GM23338 (cell line): ENCODE results near the gene SIDT1. TPM values are rescaled to one million over a fixed set of nuclear protein-coding genes. Genes with fewer than 3 reads are reported as not detected.

ENCODE experiments used
- ATAC-seq: fragments of 200-7000 bp; cut with Tn5 transposase; 3 replicates; pipeline ENCODE4 v1.9.1; 2020
- DNase-seq: peaks from one replicate; pipeline ENCODE4 v3.0.0-alpha.2; 2015; ENCODE audit warnings: low spot score
- H2AFZ ChIP-seq: fragments of 200-600 bp; sonication (generic); 2 replicates; pipeline ENCODE4 v1.8.0; 2016; ENCODE audit warnings: antibody characterized with exemption, mild to moderate bottlenecking, moderate library complexity
- H3F3A ChIP-seq: fragments of 200-600 bp; sonication (generic); replicated peaks from 2 replicates; pipeline ENCODE4 v1.8.0; 2017; ENCODE audit warnings: antibody characterized with exemption, mixed run types, low read depth
- H3K27ac ChIP-seq: fragments of 200-600 bp; sonication (generic); 2 replicates; pipeline ENCODE4 v1.6.1; 2016; ENCODE audit warnings: low read depth
- H3K27me3 ChIP-seq: fragments of 200-600 bp; sonication (generic); 2 replicates; pipeline ENCODE4 v1.8.0; 2016; ENCODE audit warnings: mild to moderate bottlenecking, mixed run types, moderate library complexity; ENCODE audit not compliant: insufficient read depth
- H3K36me3 ChIP-seq: fragments of 200-600 bp; sonication (generic); 2 replicates; pipeline ENCODE4 v1.8.0; 2016; ENCODE audit warnings: mild to moderate bottlenecking; ENCODE audit not compliant: insufficient read depth
- H3K4me1 ChIP-seq: fragments of 200-600 bp; sonication (generic); 2 replicates; pipeline ENCODE4 v1.8.0; 2016; ENCODE audit warnings: mild to moderate bottlenecking, moderate library complexity; ENCODE audit not compliant: insufficient read depth
- H3K4me2 ChIP-seq: fragments of 200-600 bp; sonication (generic); 2 replicates; pipeline ENCODE4 v1.7.1; 2017; ENCODE audit warnings: mixed run types
- H3K4me3 ChIP-seq: fragments of 200-600 bp; sonication (generic); 2 replicates; pipeline ENCODE4 v1.6.1; 2016; ENCODE audit warnings: mixed run types
- H3K79me2 ChIP-seq: fragments of 200-600 bp; sonication (generic); replicated peaks from 2 replicates; pipeline ENCODE4 v1.8.0; 2017; ENCODE audit warnings: mild to moderate bottlenecking; ENCODE audit not compliant: insufficient read depth
- H3K9me2 ChIP-seq: fragments of 200-600 bp; sonication (generic); 2 replicates; pipeline ENCODE4 v1.8.0; 2017; ENCODE audit not compliant: insufficient read depth
- H4K20me1 ChIP-seq: fragments of 200-600 bp; sonication (generic); replicated peaks from 2 replicates; pipeline ENCODE4 v1.8.0; 2017; ENCODE audit warnings: mild to moderate bottlenecking; ENCODE audit not compliant: insufficient read depth
- H3K27ac Mint-ChIP-seq: 2 replicates; pipeline ENCODE4 v1.8.0; 2020; ENCODE audit warnings: inconsistent platforms, mild to moderate bottlenecking, moderate library complexity, mixed read lengths
- H3K27me3 Mint-ChIP-seq: 3 replicates; pipeline ENCODE4 v1.8.0; 2022; ENCODE audit warnings: low read depth, mild to moderate bottlenecking, moderate library complexity, mixed read lengths, inconsistent platforms; ENCODE audit not compliant: insufficient read depth, poor library complexity
- H3K36me3 Mint-ChIP-seq: 3 replicates; pipeline ENCODE4 v1.8.0; 2021; ENCODE audit warnings: low read depth, mild to moderate bottlenecking, inconsistent platforms, moderate library complexity, mixed read lengths
- H3K4me1 Mint-ChIP-seq: 3 replicates; pipeline ENCODE4 v1.8.0; 2020; ENCODE audit warnings: mild to moderate bottlenecking, inconsistent platforms, mixed read lengths
- H3K4me3 Mint-ChIP-seq: 3 replicates; pipeline ENCODE4 v1.8.0; 2021; ENCODE audit warnings: moderate library complexity, mild to moderate bottlenecking, inconsistent platforms, mixed read lengths
- H3K9me3 Mint-ChIP-seq: 3 replicates; pipeline ENCODE4 v1.8.0; 2020; ENCODE audit warnings: moderate library complexity, mild to moderate bottlenecking, inconsistent platforms, mixed read lengths
- EZH2 ChIP-seq: fragments of 200-600 bp; sonication (generic); IDR thresholded peaks from one replicate; pipeline ENCODE4 v1.8.0; 2017; ENCODE audit warnings: antibody characterized with exemption, mild to moderate bottlenecking, low read depth; ENCODE audit not compliant: unreplicated experiment
- EZH2phosphoT487 ChIP-seq: fragments of 200-600 bp; sonication (generic); IDR thresholded peaks from one replicate; pipeline ENCODE4 v1.8.1; 2018; ENCODE audit warnings: antibody characterized with exemption; ENCODE audit not compliant: unreplicated experiment
- JUNB ChIP-seq: IDR thresholded peaks from one replicate; pipeline ENCODE4 v1.6.1; 2016; ENCODE audit warnings: antibody characterized with exemption; ENCODE audit not compliant: unreplicated experiment
- NANOG ChIP-seq: IDR thresholded peaks from 2 replicates; pipeline ENCODE4 v1.6.1; 2016; ENCODE audit warnings: antibody characterized with exemption, borderline replicate concordance
- POLR2AphosphoS5 ChIP-seq: IDR thresholded peaks from 2 replicates; pipeline ENCODE4 v1.6.1; 2016; ENCODE audit warnings: antibody characterized with exemption, low read depth
- STAT1 ChIP-seq: IDR thresholded peaks from one replicate; pipeline ENCODE4 v1.6.1; 2016; ENCODE audit warnings: antibody characterized with exemption; ENCODE audit not compliant: unreplicated experiment
- ZNF114 ChIP-seq: fragments of 250-450 bp; sonication (Bioruptor Pico); IDR thresholded peaks from 2 replicates; pipeline ENCODE4 v1.5.0; 2020; ENCODE audit warnings: mild to moderate bottlenecking, moderate library complexity
- ZNF331 ChIP-seq: fragments of 250-450 bp; sonication (Bioruptor Pico); IDR thresholded peaks from 2 replicates; pipeline ENCODE4 v1.5.0; 2020; ENCODE audit warnings: low read depth, mild to moderate bottlenecking, moderate library complexity
- polyA plus RNA-seq: library from polyadenylated mRNA; unstranded; fragments of >200 nt; fragmentation: Nextera tagmentation; extraction: Ambion mirVana; gene quantifications from 2 replicates; pipeline ENCODE4 v1.2.1, GENCODE V29; 2016
- total RNA-seq: library from RNA; depleted of rRNA; stranded (reverse); fragments of >200 nt; shearing (Covaris generic); gene quantifications from 2 replicates; pipeline ENCODE4 v1.2.3, GENCODE V29; 2014
- TF ChIP-seq, protein P1 (sequence below): fragments of 250-450 bp; sonication (Bioruptor Pico); IDR thresholded peaks from 2 replicates; pipeline ENCODE4 v1.5.0; 2020; ENCODE audit warnings: mild to moderate bottlenecking, moderate library complexity

Gene SIDT1
- total and polyA plus RNA-seq, 2 experiments from 2014 or later: 0.10 TPM; not detected in 1

DNA sequence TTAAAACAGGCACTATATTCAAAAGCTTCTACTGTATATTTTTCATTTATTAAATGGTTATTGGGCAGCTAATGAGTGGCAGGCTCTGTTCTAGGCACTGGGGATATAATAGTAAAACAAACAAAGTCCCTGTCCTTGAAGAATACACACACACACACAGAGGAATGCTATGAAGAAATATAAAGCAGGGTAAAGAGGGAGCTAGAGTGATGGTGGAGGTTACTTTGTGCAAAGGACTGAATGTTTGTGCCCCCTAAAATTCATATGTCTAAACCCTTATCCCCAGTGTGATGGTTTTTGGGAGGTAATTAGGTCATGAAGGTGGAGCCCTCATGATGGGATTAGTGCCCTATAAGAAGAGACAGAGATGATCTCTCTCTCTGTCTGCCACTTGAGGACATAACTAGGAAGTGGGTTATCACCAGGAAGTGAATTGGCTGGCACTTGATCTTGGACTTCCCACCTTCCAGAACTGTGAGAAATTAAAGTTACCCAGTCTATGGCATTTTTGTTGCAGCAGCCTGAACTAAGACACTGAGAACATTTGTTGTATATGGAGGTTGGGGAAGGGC, 132.3 kb downstream of the SIDT1 start (continued):
- TF ChIP-seq, protein P1, sequence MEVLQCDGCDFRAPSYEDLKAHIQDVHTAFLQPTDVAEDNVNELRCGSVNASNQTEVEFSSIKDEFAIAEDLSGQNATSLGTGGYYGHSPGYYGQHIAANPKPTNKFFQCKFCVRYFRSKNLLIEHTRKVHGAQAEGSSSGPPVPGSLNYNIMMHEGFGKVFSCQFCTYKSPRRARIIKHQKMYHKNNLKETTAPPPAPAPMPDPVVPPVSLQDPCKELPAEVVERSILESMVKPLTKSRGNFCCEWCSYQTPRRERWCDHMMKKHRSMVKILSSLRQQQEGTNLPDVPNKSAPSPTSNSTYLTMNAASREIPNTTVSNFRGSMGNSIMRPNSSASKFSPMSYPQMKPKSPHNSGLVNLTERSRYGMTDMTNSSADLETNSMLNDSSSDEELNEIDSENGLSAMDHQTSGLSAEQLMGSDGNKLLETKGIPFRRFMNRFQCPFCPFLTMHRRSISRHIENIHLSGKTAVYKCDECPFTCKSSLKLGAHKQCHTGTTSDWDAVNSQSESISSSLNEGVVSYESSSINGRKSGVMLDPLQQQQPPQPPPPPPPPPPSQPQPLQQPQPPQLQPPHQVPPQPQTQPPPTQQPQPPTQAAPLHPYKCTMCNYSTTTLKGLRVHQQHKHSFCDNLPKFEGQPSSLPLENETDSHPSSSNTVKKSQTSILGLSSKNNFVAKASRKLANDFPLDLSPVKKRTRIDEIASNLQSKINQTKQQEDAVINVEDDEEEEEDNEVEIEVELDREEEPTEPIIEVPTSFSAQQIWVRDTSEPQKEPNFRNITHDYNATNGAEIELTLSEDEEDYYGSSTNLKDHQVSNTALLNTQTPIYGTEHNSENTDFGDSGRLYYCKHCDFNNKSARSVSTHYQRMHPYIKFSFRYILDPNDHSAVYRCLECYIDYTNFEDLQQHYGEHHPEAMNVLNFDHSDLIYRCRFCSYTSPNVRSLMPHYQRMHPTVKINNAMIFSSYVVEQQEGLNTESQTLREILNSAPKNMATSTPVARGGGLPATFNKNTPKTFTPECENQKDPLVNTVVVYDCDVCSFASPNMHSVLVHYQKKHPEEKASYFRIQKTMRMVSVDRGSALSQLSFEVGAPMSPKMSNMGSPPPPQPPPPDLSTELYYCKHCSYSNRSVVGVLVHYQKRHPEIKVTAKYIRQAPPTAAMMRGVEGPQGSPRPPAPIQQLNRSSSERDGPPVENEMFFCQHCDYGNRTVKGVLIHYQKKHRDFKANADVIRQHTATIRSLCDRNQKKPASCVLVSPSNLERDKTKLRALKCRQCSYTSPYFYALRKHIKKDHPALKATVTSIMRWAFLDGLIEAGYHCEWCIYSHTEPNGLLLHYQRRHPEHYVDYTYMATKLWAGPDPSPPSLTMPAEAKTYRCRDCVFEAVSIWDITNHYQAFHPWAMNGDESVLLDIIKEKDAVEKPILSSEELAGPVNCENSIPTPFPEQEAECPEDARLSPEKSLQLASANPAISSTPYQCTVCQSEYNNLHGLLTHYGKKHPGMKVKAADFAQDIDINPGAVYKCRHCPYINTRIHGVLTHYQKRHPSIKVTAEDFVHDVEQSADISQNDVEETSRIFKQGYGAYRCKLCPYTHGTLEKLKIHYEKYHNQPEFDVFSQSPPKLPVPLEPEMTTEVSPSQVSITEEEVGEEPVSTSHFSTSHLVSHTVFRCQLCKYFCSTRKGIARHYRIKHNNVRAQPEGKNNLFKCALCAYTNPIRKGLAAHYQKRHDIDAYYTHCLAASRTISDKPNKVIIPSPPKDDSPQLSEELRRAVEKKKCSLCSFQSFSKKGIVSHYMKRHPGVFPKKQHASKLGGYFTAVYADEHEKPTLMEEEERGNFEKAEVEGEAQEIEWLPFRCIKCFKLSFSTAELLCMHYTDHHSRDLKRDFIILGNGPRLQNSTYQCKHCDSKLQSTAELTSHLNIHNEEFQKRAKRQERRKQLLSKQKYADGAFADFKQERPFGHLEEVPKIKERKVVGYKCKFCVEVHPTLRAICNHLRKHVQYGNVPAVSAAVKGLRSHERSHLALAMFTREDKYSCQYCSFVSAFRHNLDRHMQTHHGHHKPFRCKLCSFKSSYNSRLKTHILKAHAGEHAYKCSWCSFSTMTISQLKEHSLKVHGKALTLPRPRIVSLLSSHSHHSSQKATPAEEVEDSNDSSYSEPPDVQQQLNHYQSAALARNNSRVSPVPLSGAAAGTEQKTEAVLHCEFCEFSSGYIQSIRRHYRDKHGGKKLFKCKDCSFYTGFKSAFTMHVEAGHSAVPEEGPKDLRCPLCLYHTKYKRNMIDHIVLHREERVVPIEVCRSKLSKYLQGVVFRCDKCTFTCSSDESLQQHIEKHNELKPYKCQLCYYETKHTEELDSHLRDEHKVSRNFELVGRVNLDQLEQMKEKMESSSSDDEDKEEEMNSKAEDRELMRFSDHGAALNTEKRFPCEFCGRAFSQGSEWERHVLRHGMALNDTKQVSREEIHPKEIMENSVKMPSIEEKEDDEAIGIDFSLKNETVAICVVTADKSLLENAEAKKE (CRISPR knock-in tag): no peak

DNA sequence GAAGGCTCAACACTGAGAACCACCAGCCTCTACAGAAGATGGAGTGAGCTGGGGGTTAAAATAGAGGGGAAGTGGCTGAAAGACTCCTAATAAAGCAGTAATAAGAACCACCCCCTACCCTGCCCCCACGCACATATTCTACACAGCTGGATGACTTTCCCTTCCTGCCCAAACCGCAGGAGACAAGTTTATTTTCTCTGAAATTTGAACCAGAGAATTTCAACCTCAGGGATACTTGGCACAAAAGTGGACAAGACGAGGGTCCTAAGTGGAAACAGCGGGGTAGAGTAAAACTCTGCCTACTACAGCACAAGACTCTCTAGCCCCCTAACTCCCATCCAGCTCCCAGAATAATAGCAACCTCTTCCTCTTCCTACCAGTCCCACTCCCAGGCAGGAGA, 135.7 kb downstream of the SIDT1 start:
- Histone ChIP-seq H2AFZ (no peak overlapping the region), H3K36me3 (no peaks in the 10 kb centered on the region), H3K4me3 (no peak overlapping the region), H3K9me2 (no peaks in the 10 kb centered on the region), H3K27ac (no peak overlapping the region), H3K4me2 (0 out of 2 replicates have a peak overlapping the region, but pooled peaks have one; percentile 25), H3K79me2 (no peaks in the 10 kb centered on the region), H4K20me1 (no peaks in the 10 kb centered on the region; the same call in 1 of the 2 replicates), H3F3A (no peaks in the 10 kb centered on the region), H3K27me3 (no peaks in the 10 kb centered on the region), H3K4me1 (peaks cover 9% of the 10 kb centered on the region)
- TF ChIP-seq STAT1 (no peak), ZNF331 (CRISPR knock-in tag) (no peak), POLR2AphosphoS5 (no peak), JUNB (no peak), ZNF114 (no peak), NANOG (no peak), EZH2phosphoT487 (no peak), EZH2 (no peak)
- TF ChIP-seq, protein P1 (CRISPR knock-in tag): no peak
- peak overlapping the region; percentile 50 for H3K27ac Mint-ChIP-seq
- no peak overlapping the region for H3K4me3 Mint-ChIP-seq
- no peaks in the 10 kb centered on the region for H3K36me3 Mint-ChIP-seq
- no peaks in the 10 kb centered on the region for H3K27me3 Mint-ChIP-seq
- peak; percentile 54 for ATAC-seq
- no peak for DNase-seq
- peaks cover 25% of the 10 kb centered on the region for H3K4me1 Mint-ChIP-seq
- no peaks in the 10 kb centered on the region for H3K9me3 Mint-ChIP-seq
